ENCODE data around the gene DIDO1.

DNA sequence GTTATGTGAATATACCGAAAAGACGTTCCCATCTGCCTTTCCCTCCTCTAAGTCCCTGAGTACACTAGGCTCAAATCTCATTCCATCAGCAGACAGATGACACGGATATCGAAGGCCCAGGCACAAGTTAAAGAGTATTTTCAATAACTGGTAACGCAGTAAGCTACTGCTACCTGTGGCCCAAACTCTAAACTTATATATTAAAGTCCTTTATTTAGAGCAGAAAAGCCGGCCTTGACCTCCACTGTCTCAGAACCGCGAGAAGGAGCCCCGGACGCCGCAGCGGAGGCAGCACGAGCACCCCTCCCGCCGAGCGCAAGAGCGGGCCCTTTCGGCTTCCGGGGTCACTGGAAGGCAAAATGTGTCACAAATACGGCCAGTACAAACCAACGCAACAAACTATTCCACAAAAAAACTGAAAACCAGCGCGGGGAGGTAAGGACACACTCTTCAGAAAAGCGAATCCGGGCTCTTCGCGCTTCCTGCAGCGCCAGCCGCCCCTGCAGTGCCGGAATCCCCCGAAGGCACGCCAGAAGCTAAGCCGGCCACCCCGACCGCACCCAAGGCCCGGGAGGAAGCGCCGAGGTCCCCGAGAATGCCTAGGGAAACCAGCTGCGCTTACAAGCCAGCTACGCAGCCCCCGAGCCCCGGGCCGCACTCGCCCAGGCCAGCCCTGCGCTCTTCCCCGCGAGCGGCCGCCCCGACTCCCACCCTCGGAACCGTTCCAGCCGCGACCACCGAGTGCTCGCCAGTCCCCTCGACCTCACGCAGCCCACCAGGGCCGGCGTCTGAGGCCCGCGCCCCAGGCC is 681 bp downstream of the DIDO1 start:
- TF ChIP-seq, protein P1, sequence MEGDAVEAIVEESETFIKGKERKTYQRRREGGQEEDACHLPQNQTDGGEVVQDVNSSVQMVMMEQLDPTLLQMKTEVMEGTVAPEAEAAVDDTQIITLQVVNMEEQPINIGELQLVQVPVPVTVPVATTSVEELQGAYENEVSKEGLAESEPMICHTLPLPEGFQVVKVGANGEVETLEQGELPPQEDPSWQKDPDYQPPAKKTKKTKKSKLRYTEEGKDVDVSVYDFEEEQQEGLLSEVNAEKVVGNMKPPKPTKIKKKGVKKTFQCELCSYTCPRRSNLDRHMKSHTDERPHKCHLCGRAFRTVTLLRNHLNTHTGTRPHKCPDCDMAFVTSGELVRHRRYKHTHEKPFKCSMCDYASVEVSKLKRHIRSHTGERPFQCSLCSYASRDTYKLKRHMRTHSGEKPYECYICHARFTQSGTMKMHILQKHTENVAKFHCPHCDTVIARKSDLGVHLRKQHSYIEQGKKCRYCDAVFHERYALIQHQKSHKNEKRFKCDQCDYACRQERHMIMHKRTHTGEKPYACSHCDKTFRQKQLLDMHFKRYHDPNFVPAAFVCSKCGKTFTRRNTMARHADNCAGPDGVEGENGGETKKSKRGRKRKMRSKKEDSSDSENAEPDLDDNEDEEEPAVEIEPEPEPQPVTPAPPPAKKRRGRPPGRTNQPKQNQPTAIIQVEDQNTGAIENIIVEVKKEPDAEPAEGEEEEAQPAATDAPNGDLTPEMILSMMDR (IDR thresholded peaks at IDR 0.05) = no peak
- TF ChIP-seq GATA2 (CRISPR knock-in tag; IDR thresholded peaks at IDR 0.05) (no peak), EP300 (IDR thresholded peaks at IDR 0.05; ENCODE audit: borderline replicate concordance in 1 of 2, low read depth in 1 of 2, low read length in 1 of 2) (no peak), RXRA (IDR thresholded peaks at IDR 0.05; ENCODE audit: borderline replicate concordance, low read depth) (no peak), RCOR1 (IDR thresholded peaks at IDR 0.05; ENCODE audit: low read length) (no peak), SMC3 (IDR thresholded peaks at IDR 0.05; ENCODE audit: low read depth, low read length) (no peak), TCF12 (IDR thresholded peaks at IDR 0.05) (no peak), FOXJ3 (CRISPR knock-in tag; IDR thresholded peaks at IDR 0.05) (no peak), POLR2AphosphoS5 (IDR thresholded peaks at IDR 0.05; ENCODE audit: low read depth, low read length) (no peak), MAX (IDR thresholded peaks at IDR 0.05; ENCODE audit: low read depth) (0 out of 2 replicates have a peak, but pooled peaks have one; percentile 23), JUND (IDR thresholded peaks at IDR 0.05) (no peak), EZH2phosphoT487 (IDR thresholded peaks at IDR 0.05; ENCODE audit: borderline replicate concordance, low read depth) (no peak)
- TF ChIP-seq, protein P2, sequence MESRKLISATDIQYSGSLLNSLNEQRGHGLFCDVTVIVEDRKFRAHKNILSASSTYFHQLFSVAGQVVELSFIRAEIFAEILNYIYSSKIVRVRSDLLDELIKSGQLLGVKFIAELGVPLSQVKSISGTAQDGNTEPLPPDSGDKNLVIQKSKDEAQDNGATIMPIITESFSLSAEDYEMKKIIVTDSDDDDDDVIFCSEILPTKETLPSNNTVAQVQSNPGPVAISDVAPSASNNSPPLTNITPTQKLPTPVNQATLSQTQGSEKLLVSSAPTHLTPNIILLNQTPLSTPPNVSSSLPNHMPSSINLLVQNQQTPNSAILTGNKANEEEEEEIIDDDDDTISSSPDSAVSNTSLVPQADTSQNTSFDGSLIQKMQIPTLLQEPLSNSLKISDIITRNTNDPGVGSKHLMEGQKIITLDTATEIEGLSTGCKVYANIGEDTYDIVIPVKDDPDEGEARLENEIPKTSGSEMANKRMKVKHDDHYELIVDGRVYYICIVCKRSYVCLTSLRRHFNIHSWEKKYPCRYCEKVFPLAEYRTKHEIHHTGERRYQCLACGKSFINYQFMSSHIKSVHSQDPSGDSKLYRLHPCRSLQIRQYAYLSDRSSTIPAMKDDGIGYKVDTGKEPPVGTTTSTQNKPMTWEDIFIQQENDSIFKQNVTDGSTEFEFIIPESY (IDR thresholded peaks at IDR 0.05; ENCODE audit: borderline replicate concordance, low read depth) = no peak
